DOHH2 (cell line): ENCODE results near the gene PLPPR3.
"Not testable (repeated sequence)": the region's sequence is repeated elsewhere in the genome, so short reads cannot be mapped to it uniquely, and the experiment has no call there.

Experiments used
- H3F3A ChIP-seq: fragments of 200-600 bp; sonication (generic), shearing (Covaris generic); 2 replicates; pipeline ENCODE4 v1.6.0; 2016; ENCODE audit warnings: antibody characterized with exemption, mild to moderate bottlenecking; ENCODE audit not compliant: control insufficient read depth, insufficient read depth
- H3K27ac ChIP-seq: fragments of 200-600 bp; sonication (generic); 2 replicates; pipeline ENCODE4 v1.5.1; 2014; ENCODE audit warnings: low read depth, mild to moderate bottlenecking, low read length, moderate library complexity
- H3K27me3 ChIP-seq: fragments of 200-600 bp; sonication (generic); 2 replicates; pipeline ENCODE4 v1.6.1; 2014; ENCODE audit warnings: mild to moderate bottlenecking, low read length, mixed read lengths; ENCODE audit not compliant: control insufficient read depth
- H3K36me3 ChIP-seq: fragments of 200-600 bp; sonication (generic); 2 replicates; pipeline ENCODE4 v1.6.1; 2014; ENCODE audit warnings: mild to moderate bottlenecking, low read length, moderate library complexity, mixed read lengths; ENCODE audit not compliant: control insufficient read depth
- H3K4me1 ChIP-seq: fragments of 200-600 bp; sonication (generic); 2 replicates; pipeline ENCODE4 v1.6.1; 2014; ENCODE audit warnings: mild to moderate bottlenecking, low read length, mixed read lengths; ENCODE audit not compliant: control insufficient read depth
- H3K4me2 ChIP-seq: fragments of 200-600 bp; sonication (generic); 2 replicates; pipeline ENCODE4 v1.6.0; 2014; ENCODE audit warnings: mild to moderate bottlenecking, low read length, moderate library complexity
- H3K4me3 ChIP-seq: fragments of 200-600 bp; sonication (generic); 2 replicates; pipeline ENCODE4 v1.5.1; 2014; ENCODE audit warnings: mild to moderate bottlenecking, low read length, mixed read lengths
- H3K79me2 ChIP-seq: fragments of 200-600 bp; sonication (generic); 2 replicates; pipeline ENCODE4 v1.6.1; 2014; ENCODE audit warnings: mild to moderate bottlenecking, low read length, mixed read lengths; ENCODE audit not compliant: control insufficient read depth
- H3K9me2 ChIP-seq: fragments of 200-600 bp; sonication (generic); replicated peaks from 2 replicates; pipeline ENCODE4 v1.6.1; 2014; ENCODE audit warnings: mild to moderate bottlenecking, low read length, mixed read lengths; ENCODE audit not compliant: control insufficient read depth
- H3K9me3 ChIP-seq: fragments of 200-600 bp; sonication (generic); 2 replicates; pipeline ENCODE4 v1.6.1; 2014; ENCODE audit warnings: antibody characterized with exemption, low read length, mixed read lengths; ENCODE audit not compliant: control insufficient read depth, insufficient read depth
- H4K20me1 ChIP-seq: fragments of 200-600 bp; sonication (generic); 2 replicates; pipeline ENCODE4 v1.6.0; 2014; ENCODE audit warnings: low read depth, mild to moderate bottlenecking, antibody characterized with exemption, low read length, moderate library complexity; ENCODE audit not compliant: control insufficient read depth, insufficient read depth
- CTCF ChIP-seq: fragments of 200-600 bp; sonication (generic); IDR thresholded peaks from one replicate; pipeline ENCODE4 v1.5.1; 2014; ENCODE audit warnings: antibody characterized with exemption, mild to moderate bottlenecking, low read depth, low read length; ENCODE audit not compliant: poor library complexity, severe bottlenecking
- EZH2phosphoT487 ChIP-seq: fragments of 200-600 bp; sonication (generic); IDR thresholded peaks from 2 replicates; pipeline ENCODE4 v1.6.1; 2017; ENCODE audit warnings: borderline replicate concordance, mild to moderate bottlenecking, antibody characterized with exemption, low read length, moderate library complexity, mixed read lengths

PLPPR3 gene

GRCh38 chr19:854549-854948, 32.8 kb upstream of the PLPPR3 start:
- Histone ChIP-seq H4K20me1 (no peaks in the 10 kb centered on the region), H3K27ac (no peak overlapping the region), H3K79me2 (no peaks in the 10 kb centered on the region), H3K4me2 (no peak overlapping the region), H3K9me2 (no peaks in the 10 kb centered on the region), H3K27me3 (peaks cover 3% of the 10 kb centered on the region), H3K4me1 (no peaks in the 10 kb centered on the region), H3F3A (0 out of 2 replicates have a peak, but pooled peaks cover 2% of the 10 kb centered on the region), H3K9me3 (no peaks in the 10 kb centered on the region), H3K36me3 (no peaks in the 10 kb centered on the region), H3K4me3 (no peak overlapping the region)
- TF ChIP-seq EZH2phosphoT487 (no peak), CTCF (no peak)

- H3K4me2 ChIP-seq, H3K4me3 ChIP-seq, H3F3A ChIP-seq, H3K27me3 ChIP-seq, H3K9me3 ChIP-seq, H3K36me3 ChIP-seq, H3K9me2 ChIP-seq, H4K20me1 ChIP-seq, H3K27ac ChIP-seq, H3K4me1 ChIP-seq, H3K79me2 ChIP-seq: not testable (repeated sequence)
Observed at GRCh38 chr19:853614-854220, 32.0 kb upstream of the PLPPR3 start.

- TF ChIP-seq EZH2phosphoT487 (no peak), CTCF (no peak)
- H3K4me3 ChIP-seq = no peak overlapping the region
- no peaks in the 10 kb centered on the region for H3K36me3 ChIP-seq
- H3F3A ChIP-seq = no peaks in the 10 kb centered on the region
- no peaks in the 10 kb centered on the region for H3K4me1 ChIP-seq
- peaks cover 3% of the 10 kb centered on the region; the same call in 1 of the 2 replicates for H3K27me3 ChIP-seq
- H4K20me1 ChIP-seq = no peaks in the 10 kb centered on the region
- H3K27ac ChIP-seq = no peak overlapping the region
- no peak overlapping the region for H3K4me2 ChIP-seq
- no peaks in the 10 kb centered on the region for H3K79me2 ChIP-seq
- H3K9me3 ChIP-seq = no peaks in the 10 kb centered on the region
- H3K9me2 ChIP-seq = no peaks in the 10 kb centered on the region
Observed at GRCh38 chr19:853014-853585, 31.3 kb upstream of the PLPPR3 start.

- no peaks in the 10 kb centered on the region for H3K79me2 ChIP-seq
- peaks cover 3% of the 10 kb centered on the region; the same call in 1 of the 2 replicates for H3K27me3 ChIP-seq
- no peak within 1 kb of the TSS for H3K27ac ChIP-seq
- H3F3A ChIP-seq = no peaks in the 10 kb centered on the region
- no peaks in the 10 kb centered on the region for H3K9me2 ChIP-seq
- no peaks in the 10 kb centered on the region for H4K20me1 ChIP-seq
- H3K9me3 ChIP-seq = no peaks in the 10 kb centered on the region
- no peak for TF ChIP-seq CTCF
- TF ChIP-seq EZH2phosphoT487 = no peak
- H3K4me1 ChIP-seq = no peaks in the 10 kb centered on the region
- no peak within 1 kb of the TSS for H3K4me2 ChIP-seq
- H3K36me3 ChIP-seq = no peaks in the 10 kb centered on the region
- no peak within 1 kb of the TSS for H3K4me3 ChIP-seq
Observed at GRCh38 chr19:852136-853013, 30.6 kb upstream of the PLPPR3 start, which contains the start of gene ELANE. TSS of gene ELANE (plus strand) at chr19:852303. CDS start at chr19:852329, 26 bp downstream.
